B cell (primary cell): Measurements from ENCODE around the gene TMEM145. TPM values are rescaled to one million over a fixed set of nuclear protein-coding genes. Genes with fewer than 3 reads are reported as not detected.

Experiments used
- ATAC-seq: fragments of 200-7000 bp; cut with Tn5 transposase; one replicate; pipeline ENCODE4 v1.10.0; 2021; ENCODE audit warnings: low read depth, mild to moderate bottlenecking, moderate number of reproducible peaks, moderate library complexity
- CTCF ChIA-PET: fragments of 350-600 bp; sonication (Branson Sonifier 250); formaldehyde crosslinking; loops from one replicate; lab custom pipeline; 2021; ENCODE audit warnings: antibody characterized with exemption, inconsistent platforms; lab: Charles Lee
- POLR2A ChIA-PET: fragments of 350-600 bp; sonication (Branson Sonifier 250); formaldehyde crosslinking; loops from one replicate; lab custom pipeline; 2021; ENCODE audit warnings: antibody characterized with exemption; lab: Charles Lee
- DNase-seq: peaks from one replicate; pipeline ENCODE4 v3.0.0; 2013
- H2AFZ ChIP-seq: 2 replicates; pipeline ENCODE4 v1.6.1; 2012; ENCODE audit warnings: mild to moderate bottlenecking, low read depth, low read length; ENCODE audit not compliant: insufficient read depth, poor library complexity, severe bottlenecking
- H3K27ac ChIP-seq, 2 donors: 1 replicate in 1 of 2; 2 replicates in 1 of 2; pipeline ENCODE4 v1.5.1; 2012 to 2013; ENCODE audit warnings: low read length in 2 of 2, mild to moderate bottlenecking in 2 of 2, moderate library complexity in 1 of 2
- H3K27me3 ChIP-seq, 4 experiments: fragments of 200-600 bp in 1 of 4; sonication (generic) in 1 of 4; replicated peaks in 1 of 4; 1 replicate in 2 of 4; 2 replicates in 2 of 4; pipeline versions ENCODE4 v1.6.1 to v1.7.0; 2013 to 2016; ENCODE audit warnings: low read length in 3 of 4, mild to moderate bottlenecking in 2 of 4, mixed read lengths in 1 of 4, moderate library complexity in 1 of 4; ENCODE audit not compliant: insufficient read depth in 4 of 4, control insufficient read depth in 3 of 4; ENCODE audit errors: control extremely low read depth in 1 of 4
- H3K36me3 ChIP-seq, 2 experiments: replicated peaks in 1 of 2; 1 replicate in 1 of 2; 2 replicates in 1 of 2; pipeline versions ENCODE4 v1.6.1 to v1.7.1; 2013; ENCODE audit warnings: low read length in 1 of 2; ENCODE audit not compliant: insufficient read depth in 2 of 2, control insufficient read depth in 1 of 2; ENCODE audit errors: control extremely low read depth in 1 of 2, extremely low read depth in 1 of 2
- H3K4me1 ChIP-seq, 2 donors: fragments of 200-600 bp in 1 of 2; sonication (generic) in 1 of 2; 1 replicate in 1 of 2; 2 replicates in 1 of 2; pipeline versions ENCODE4 v1.5.1 to v1.6.1; 2013 to 2017; ENCODE audit warnings: low read length in 2 of 2; ENCODE audit not compliant: control insufficient read depth in 2 of 2, insufficient read depth in 2 of 2
- H3K4me2 ChIP-seq: replicated peaks from 2 replicates; pipeline ENCODE3; 2012; ENCODE audit warnings: mild to moderate bottlenecking, low read depth, low read length; ENCODE audit not compliant: poor library complexity, severe bottlenecking
- H3K4me3 ChIP-seq, 5 experiments: fragments of 200-600 bp in 1 of 5; sonication (generic) in 1 of 5; 1 replicate in 3 of 5; 2 replicates in 2 of 5; pipeline versions ENCODE4 v1.5.1 to v1.7.0; 2011 to 2016; ENCODE audit warnings: low read length in 4 of 5, mild to moderate bottlenecking in 4 of 5, low read depth in 2 of 5, control low read depth in 1 of 5, moderate library complexity in 1 of 5; ENCODE audit not compliant: insufficient read depth in 1 of 5; ENCODE audit errors: control extremely low read depth in 1 of 5, extremely low read depth in 1 of 5
- H3K79me2 ChIP-seq: fragments of 200-600 bp; sonication (generic); one replicate; pipeline ENCODE4 v1.6.0; 2016; ENCODE audit warnings: low read length; ENCODE audit not compliant: control insufficient read depth, insufficient read depth
- H3K9ac ChIP-seq: fragments of 200-600 bp; sonication (generic); 2 replicates; pipeline ENCODE4 v1.6.1; 2017; ENCODE audit warnings: mild to moderate bottlenecking, low read length, moderate library complexity
- H3K9me3 ChIP-seq, 3 donors: one replicate each; pipeline versions ENCODE4 v1.6.1 to v1.7.1; 2013; ENCODE audit warnings: low read length in 2 of 3; ENCODE audit not compliant: control insufficient read depth in 2 of 3, insufficient read depth in 1 of 3; ENCODE audit errors: control extremely low read depth in 1 of 3
- H4K20me1 ChIP-seq: 2 replicates; pipeline ENCODE4 v1.6.0; 2012; ENCODE audit warnings: mild to moderate bottlenecking, low read length; ENCODE audit not compliant: insufficient read depth, control insufficient read depth, poor library complexity, severe bottlenecking
- H3K27ac Mint-ChIP-seq: one replicate; pipeline ENCODE4 v1.8.0; 2021; ENCODE audit warnings: mixed read lengths
- H3K27me3 Mint-ChIP-seq: one replicate; pipeline ENCODE4 v1.8.0; 2021; ENCODE audit warnings: mixed read lengths
- H3K4me1 Mint-ChIP-seq: one replicate; pipeline ENCODE4 v1.8.0; 2021; ENCODE audit warnings: mixed read lengths
- H3K4me3 Mint-ChIP-seq: one replicate; pipeline ENCODE4 v1.8.0; 2021; ENCODE audit warnings: mixed read lengths
- H3K9me3 Mint-ChIP-seq: one replicate; pipeline ENCODE4 v1.8.0; 2022; ENCODE audit warnings: mixed read lengths; ENCODE audit not compliant: insufficient read depth
- CTCF ChIP-seq: fragments of 200-600 bp; IDR thresholded peaks from one replicate; pipeline ENCODE4 v1.8.0; 2022; ENCODE audit warnings: antibody characterized with exemption, mild to moderate bottlenecking
- EZH2 ChIP-seq: IDR thresholded peaks from 2 replicates; pipeline ENCODE4 v1.6.1; 2012; ENCODE audit warnings: borderline replicate concordance, low read depth, mild to moderate bottlenecking, moderate library complexity, low read length; ENCODE audit not compliant: insufficient read depth, poor library complexity, severe bottlenecking
- WGBS: methylation state at CpG from one replicate; pipeline ENCODE4 v1.1.5; 2013; ENCODE audit warnings: missing lambda C conversion rate; ENCODE audit not compliant: insufficient coverage; 5-methylcytosine and 5-hydroxymethylcytosine counted together
- intact Hi-C: fragments of 100-400 bp; cut with micrococcal nuclease; formaldehyde crosslinking; loops from one replicate; pipeline ENCODE4 v1.10.0; 2022
- polyA plus RNA-seq: library from polyadenylated mRNA; depleted of rRNA; stranded (reverse); fragments of >200 nt; gene quantifications from 2 replicates; pipeline ENCODE4 v1.2.3, GENCODE V29; 2012
- total RNA-seq, 2 donors: library from RNA; stranded (reverse); fragments of 120-200 nt in 1 of 2; gene quantifications; 1 replicate in 1 of 2; 2 replicates in 1 of 2; pipeline versions ENCODE4 v1.2.3 to v1.2.4, GENCODE V29; 2013 to 2022

TMEM145 gene
- total and polyA plus RNA-seq, 2 donors (not counting 1 experiment from before 2014, with no cell fraction given) = not detected

DNA sequence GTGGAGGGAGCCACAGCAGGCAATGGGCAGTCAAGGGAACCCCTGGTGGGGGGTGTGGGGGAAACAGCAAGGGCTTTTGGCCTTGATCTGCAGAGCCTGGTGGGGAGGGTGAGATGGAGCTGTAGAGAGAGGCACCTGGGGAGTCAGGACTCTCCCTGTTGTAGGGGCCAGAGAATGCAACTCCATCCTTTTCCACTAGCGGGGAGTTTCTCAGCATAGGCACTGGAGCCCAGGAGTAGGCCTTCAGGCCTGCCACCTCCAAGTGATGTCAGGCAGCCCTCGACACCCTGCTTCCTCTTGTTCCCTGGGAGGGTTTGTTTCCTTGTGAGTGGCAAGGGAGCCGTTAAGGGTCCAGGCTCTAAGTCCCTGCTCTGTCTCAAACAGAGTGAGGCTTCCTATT, 37.3 kb downstream of the TMEM145 start:
- TF ChIP-seq CTCF (no peak), EZH2 (no peak)
- Histone ChIP-seq H4K20me1 (no peaks in the 10 kb centered on the region), H3K27ac (no peak overlapping the region), H3K4me2 (no peak overlapping the region), H3K9me3 (no peaks in the 10 kb centered on the region), H3K4me3 (no peak overlapping the region), H3K9ac (no peak overlapping the region), H3K79me2 (no peaks in the 10 kb centered on the region), H3K27me3 (no peaks in the 10 kb centered on the region), H3K36me3 (peaks cover 0 to 10% of the 10 kb centered on the region in 2 experiments), H2AFZ (no peak overlapping the region), H3K4me1 (peaks cover 0 to 16% of the 10 kb centered on the region in 2 donors)
- CTCF ChIA-PET = no interaction called here
- ATAC-seq (no peak), DNase-seq (no peak)
- no peaks in the 10 kb centered on the region for H3K9me3 Mint-ChIP-seq
- H3K27me3 Mint-ChIP-seq = no peaks in the 10 kb centered on the region
- no peak overlapping the region for H3K4me3 Mint-ChIP-seq
- WGBS = 100% methylated on average over 1 of the region's 3 CpGs
- H3K4me1 Mint-ChIP-seq = peaks cover 3% of the 10 kb centered on the region
- POLR2A ChIA-PET = no interaction called here
- no peak overlapping the region for H3K27ac Mint-ChIP-seq
- intact Hi-C loops = no loop called here

GRCh38 chr19:42351079-42351735, 38.1 kb downstream of the TMEM145 start:
- no peak overlapping the region for H3K4me3 Mint-ChIP-seq
- H3K27ac Mint-ChIP-seq = no peak overlapping the region
- Histone ChIP-seq H3K4me1 (peaks cover 0 to 16% of the 10 kb centered on the region in 2 donors), H3K9me3 (no peaks in the 10 kb centered on the region), H3K27me3 (no peaks in the 10 kb centered on the region), H3K9ac (no peak overlapping the region), H3K4me3 (no peak overlapping the region), H4K20me1 (no peaks in the 10 kb centered on the region), H3K27ac (no peak overlapping the region), H3K36me3 (peaks cover 0 to 7% of the 10 kb centered on the region in 2 experiments), H2AFZ (no peak overlapping the region), H3K4me2 (no peak overlapping the region), H3K79me2 (no peaks in the 10 kb centered on the region)
- ATAC-seq (no peak), DNase-seq (no peak)
- POLR2A ChIA-PET = no interaction called here
- H3K4me1 Mint-ChIP-seq = peaks cover 3% of the 10 kb centered on the region
- H3K9me3 Mint-ChIP-seq = no peaks in the 10 kb centered on the region
- CTCF ChIA-PET = no interaction called here
- TF ChIP-seq CTCF (no peak), EZH2 (no peak)
- intact Hi-C loops = no loop called here
- 88% methylated on average over 16 of the region's 21 CpGs for WGBS
- H3K27me3 Mint-ChIP-seq = no peaks in the 10 kb centered on the region
